GM19193 (cell line): ENCODE measurements around the gene TARDBP.

Experiments
- POLR2A ChIP-seq: IDR thresholded peaks from 4 replicates; pipeline ENCODE4 v1.6.1; 2011; ENCODE audit not compliant: insufficient read depth, insufficient read length; ENCODE audit errors: extremely low read depth

TARDBP gene

GRCh38 chr1:11068600-11069473 is 56.4 kb downstream of the TARDBP start:
- TF ChIP-seq POLR2A: no peak

GRCh38 chr1:11070876-11071275 is 58.4 kb downstream of the TARDBP start:
- TF ChIP-seq POLR2A: no peak

GRCh38 chr1:11071463-11072215 is 59.2 kb downstream of the TARDBP start:
- TF ChIP-seq POLR2A: no peak

- TF ChIP-seq POLR2A: no peak
Measured at GRCh38 chr1:11072216-11072917, 59.9 kb downstream of the TARDBP start.
